Measurements from ENCODE around the gene SYT14. TPM values are rescaled to one million over a fixed set of nuclear protein-coding genes. Genes with fewer than 3 reads are reported as not detected.
"Not testable (repeated sequence)": the region's sequence is repeated elsewhere in the genome, so short reads cannot be mapped to it uniquely, and the experiment has no call there.

The SYT14 gene
- polyA plus RNA-seq (2013) = not detected

DNA sequence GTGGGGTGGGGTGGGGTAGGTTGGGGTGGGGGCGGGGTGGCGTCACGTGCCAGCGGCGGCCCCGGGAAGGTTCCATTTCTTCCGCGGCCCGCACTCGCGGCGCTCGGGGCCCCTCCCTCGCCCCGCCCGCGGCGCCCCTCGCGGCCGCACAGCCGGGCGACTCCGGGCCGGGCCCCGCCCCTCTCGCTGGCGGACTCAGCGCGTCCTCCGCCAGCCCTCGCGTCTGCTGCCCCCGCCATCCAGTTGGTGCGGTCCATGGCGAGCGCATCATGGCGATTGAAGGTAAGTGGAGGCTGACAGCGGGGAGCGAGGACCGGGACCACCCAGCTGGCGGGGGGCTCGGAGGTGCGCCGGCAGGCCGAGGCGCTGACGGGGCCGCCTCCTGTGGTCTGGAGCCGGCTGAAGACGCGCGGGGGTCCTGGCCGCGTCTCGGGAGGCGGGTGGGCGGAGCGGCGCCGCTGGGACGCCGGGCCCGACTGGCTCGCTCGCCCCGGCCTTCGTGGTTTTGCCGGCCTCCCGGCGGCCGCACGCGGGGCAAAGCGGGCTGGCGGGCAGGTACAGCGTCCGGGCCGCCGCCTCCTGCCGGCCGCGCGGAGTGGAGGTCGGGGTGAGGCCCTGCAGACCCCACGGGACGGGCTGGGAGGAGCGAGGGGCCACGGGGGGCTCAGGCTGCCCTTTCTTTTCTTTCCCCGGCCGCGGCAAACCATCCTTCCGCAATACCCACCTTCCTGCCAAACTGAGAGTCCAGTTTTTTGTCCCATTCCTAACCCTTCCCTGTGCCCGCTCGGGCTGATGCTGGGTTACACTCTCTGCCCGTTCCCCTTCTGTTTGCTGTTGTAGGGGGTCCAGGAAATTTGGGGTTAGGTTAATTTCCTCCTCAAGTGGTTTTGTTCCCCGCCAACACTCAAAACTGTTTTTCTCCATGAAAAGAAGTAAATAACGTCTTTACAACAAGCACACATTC, at the start of gene SYT14:
Gene SYT14 (plus strand): TSS at position 222 of the 964 bp plus-strand sequence. CDS start 48 bp downstream, at position 270.
- Histone ChIP-seq H3K9me3 (ENCODE audit: control extremely low read depth in 1 of 5, control insufficient read depth in 4 of 5, insufficient read depth in 2 of 5, low read depth in 1 of 5, low read length in 4 of 5) (peaks cover 0 to 1% (median 0%) of the 10 kb centered on the region in 5 experiments), H3K36me3 (ENCODE audit: control insufficient read depth in 4 of 4, insufficient read depth in 4 of 4, low read length in 3 of 4) (no peaks in the 10 kb centered on the region), H3K4me1 (ENCODE audit: control extremely low read depth in 1 of 4, control insufficient read depth in 4 of 4, insufficient read depth in 4 of 4, low read length in 3 of 4) (peaks cover 0 to 12% (median 8%) of the 10 kb centered on the region in 4 experiments), H3K27me3 (replicated peaks in 2 of 5; ENCODE audit: control insufficient read depth in 4 of 5, insufficient read depth in 5 of 5, low read length in 4 of 5) (peaks cover 11 to 64% (median 26%) of the 10 kb centered on the region in 5 experiments), H3K4me3 (ENCODE audit: control insufficient read depth in 1 of 7, extremely low read depth in 1 of 7, insufficient read depth in 4 of 7, low read depth in 2 of 7, low read length in 6 of 7) (peak within 1 kb of the TSS in 5 of 7 experiments; percentile 19 to 64 (median 39)), H3K27ac (ENCODE audit: insufficient read depth in 1 of 2, low read depth in 1 of 2, low read length in 2 of 2, poor library complexity in 1 of 2, severe bottlenecking in 2 of 2) (no peak within 1 kb of the TSS)
- peak in 2 of 3 donors; percentile 7 to 18 for DNase-seq
- ChIA-PET CTCF (no interaction called here), POLR2A (no interaction called here)
- WGBS (ENCODE audit: insufficient coverage) = 1% methylated on average over 68 of the region's 98 CpGs

DNA sequence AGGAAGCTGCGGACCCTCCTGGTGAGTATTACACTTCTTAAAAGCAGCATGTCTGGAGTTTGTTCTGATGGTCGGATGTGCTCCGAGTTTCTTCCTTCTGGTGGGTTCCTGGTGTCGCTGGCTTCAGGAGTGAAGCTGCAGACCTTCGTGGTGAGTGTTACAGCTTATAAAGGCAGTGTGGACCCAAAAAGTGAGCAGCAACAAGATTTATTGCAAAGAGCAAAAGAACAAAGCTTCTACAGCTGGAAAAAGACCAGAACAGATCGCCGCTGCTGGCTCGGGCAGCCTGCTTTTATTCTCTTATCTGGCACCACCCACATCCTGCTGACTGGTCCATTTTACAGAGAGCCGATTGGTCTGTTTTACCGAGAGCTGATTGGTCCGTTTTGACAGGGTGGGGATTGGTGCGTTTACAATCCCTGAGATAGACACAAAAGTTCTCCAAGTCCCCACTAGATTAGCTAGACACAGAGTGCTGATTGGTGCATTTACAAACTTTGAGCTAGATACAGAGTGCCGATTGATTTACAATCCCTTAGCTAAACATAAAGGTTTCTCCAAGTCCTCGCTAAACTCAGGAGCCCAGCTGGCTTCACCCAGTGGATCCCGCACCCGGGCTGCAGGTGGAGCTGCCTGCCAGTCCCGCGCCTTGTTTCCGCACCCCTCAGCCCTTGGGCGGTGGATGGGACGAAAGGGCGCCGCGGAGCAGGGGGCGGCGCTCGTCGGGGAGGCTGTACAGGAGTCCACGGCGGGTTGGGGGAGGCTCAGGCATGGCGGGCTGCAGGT, 49.5 kb upstream of the SYT14 start:
- CTCF ChIA-PET = interaction anchor here (1.2 kb wide), 1 partner anchor 10 kb away, joined by 3 read pairs; no protein-coding TSS in a partner anchor
- WGBS (ENCODE audit: insufficient coverage) = 95% methylated on average over 25 of the region's 31 CpGs

DNA sequence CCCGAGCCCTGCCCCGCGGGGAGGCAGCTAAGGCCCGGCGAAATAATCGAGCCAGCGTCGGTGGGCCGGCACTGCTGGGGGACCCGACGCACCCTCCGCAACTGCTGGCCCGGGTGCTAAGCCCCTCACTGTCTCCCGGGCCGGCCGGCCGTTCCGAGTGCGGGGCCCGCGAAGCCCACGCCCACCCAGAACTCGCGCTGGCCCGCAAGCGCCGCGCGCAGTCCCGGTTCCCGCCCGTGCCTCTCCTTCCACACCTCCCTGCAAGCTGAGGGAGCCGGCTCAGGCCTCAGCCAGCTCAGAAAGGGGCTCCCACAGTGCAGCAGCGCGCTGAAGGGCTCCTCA, 49.0 kb upstream of the SYT14 start:
- H3K9me3 ChIP-seq (ENCODE audit: control extremely low read depth in 1 of 5, control insufficient read depth in 4 of 5, insufficient read depth in 2 of 5, low read depth in 1 of 5, low read length in 4 of 5) = no peaks in the 10 kb centered on the region
- ChIA-PET POLR2A (interaction anchor here (0.6 kb wide), 1 partner anchor 97 kb away, joined by 3 read pairs; no protein-coding TSS in a partner anchor), CTCF (no interaction called here)
- 94% methylated on average over 33 of the region's 35 CpGs for WGBS (ENCODE audit: insufficient coverage)
- DNase-seq = no peak
- peaks cover 0 to 8% (median 4%) of the 10 kb centered on the region in 5 experiments for H3K27me3 ChIP-seq (replicated peaks in 2 of 5; ENCODE audit: control insufficient read depth in 4 of 5, insufficient read depth in 5 of 5, low read length in 4 of 5)
- no peak overlapping the region for H3K4me3 ChIP-seq (ENCODE audit: control insufficient read depth in 1 of 7, extremely low read depth in 1 of 7, insufficient read depth in 4 of 7, low read depth in 2 of 7, low read length in 6 of 7)
- H3K36me3 ChIP-seq (ENCODE audit: control insufficient read depth in 4 of 4, insufficient read depth in 4 of 4, low read length in 3 of 4) = no peaks in the 10 kb centered on the region
- H3K27ac ChIP-seq (ENCODE audit: insufficient read depth in 1 of 2, low read depth in 1 of 2, low read length in 2 of 2, poor library complexity in 1 of 2, severe bottlenecking in 2 of 2) = no peak overlapping the region
- no peaks in the 10 kb centered on the region for H3K4me1 ChIP-seq (ENCODE audit: control extremely low read depth in 1 of 4, control insufficient read depth in 4 of 4, insufficient read depth in 4 of 4, low read length in 3 of 4)

More for the DNA sequence above, 49.5 kb upstream of the SYT14 start:
- not testable (repeated sequence) for H3K4me3 ChIP-seq (ENCODE audit: control insufficient read depth in 1 of 7, extremely low read depth in 1 of 7, insufficient read depth in 4 of 7, low read depth in 2 of 7, low read length in 6 of 7); H3K36me3 ChIP-seq (ENCODE audit: control insufficient read depth in 4 of 4, insufficient read depth in 4 of 4, low read length in 3 of 4); DNase-seq; H3K9me3 ChIP-seq (ENCODE audit: control extremely low read depth in 1 of 5, control insufficient read depth in 4 of 5, insufficient read depth in 2 of 5, low read depth in 1 of 5, low read length in 4 of 5); H3K27ac ChIP-seq (ENCODE audit: insufficient read depth in 1 of 2, low read depth in 1 of 2, low read length in 2 of 2, poor library complexity in 1 of 2, severe bottlenecking in 2 of 2); H3K4me1 ChIP-seq (ENCODE audit: control extremely low read depth in 1 of 4, control insufficient read depth in 4 of 4, insufficient read depth in 4 of 4, low read length in 3 of 4); H3K27me3 ChIP-seq (replicated peaks in 2 of 5; ENCODE audit: control insufficient read depth in 4 of 5, insufficient read depth in 5 of 5, low read length in 4 of 5)
- POLR2A ChIA-PET = interaction anchor here (0.6 kb wide), 1 partner anchor 98 kb away, joined by 3 read pairs; no protein-coding TSS in a partner anchor

- DNase-seq = no peak
- CTCF ChIA-PET = no interaction called here
- Histone ChIP-seq H3K4me1 (ENCODE audit: control extremely low read depth in 1 of 4, control insufficient read depth in 4 of 4, insufficient read depth in 4 of 4, low read length in 3 of 4) (no peaks in the 10 kb centered on the region), H3K36me3 (ENCODE audit: control insufficient read depth in 4 of 4, insufficient read depth in 4 of 4, low read length in 3 of 4) (no peaks in the 10 kb centered on the region), H3K4me3 (ENCODE audit: control insufficient read depth in 1 of 7, extremely low read depth in 1 of 7, insufficient read depth in 4 of 7, low read depth in 2 of 7, low read length in 6 of 7) (no peak overlapping the region), H3K27ac (ENCODE audit: insufficient read depth in 1 of 2, low read depth in 1 of 2, low read length in 2 of 2, poor library complexity in 1 of 2, severe bottlenecking in 2 of 2) (no peak overlapping the region), H3K27me3 (replicated peaks in 2 of 5; ENCODE audit: control insufficient read depth in 4 of 5, insufficient read depth in 5 of 5, low read length in 4 of 5) (peaks cover 0 to 6% (median 2%) of the 10 kb centered on the region in 5 experiments), H3K9me3 (ENCODE audit: control extremely low read depth in 1 of 5, control insufficient read depth in 4 of 5, insufficient read depth in 2 of 5, low read depth in 1 of 5, low read length in 4 of 5) (no peaks in the 10 kb centered on the region)
- 88% methylated on average over 1 of the region's 3 CpGs for WGBS (ENCODE audit: insufficient coverage)
- POLR2A ChIA-PET = no interaction called here
Measured at GRCh38 chr1:209890641-209891330, 47.2 kb upstream of the SYT14 start.

- Histone ChIP-seq H3K4me1 (ENCODE audit: control extremely low read depth in 1 of 4, control insufficient read depth in 4 of 4, insufficient read depth in 4 of 4, low read length in 3 of 4) (no peaks in the 10 kb centered on the region), H3K36me3 (ENCODE audit: control insufficient read depth in 4 of 4, insufficient read depth in 4 of 4, low read length in 3 of 4) (no peaks in the 10 kb centered on the region), H3K4me3 (ENCODE audit: control insufficient read depth in 1 of 7, extremely low read depth in 1 of 7, insufficient read depth in 4 of 7, low read depth in 2 of 7, low read length in 6 of 7) (no peak overlapping the region), H3K27me3 (replicated peaks in 2 of 5; ENCODE audit: control insufficient read depth in 4 of 5, insufficient read depth in 5 of 5, low read length in 4 of 5) (peaks cover 0 to 16% (median 2%) of the 10 kb centered on the region in 5 experiments), H3K9me3 (ENCODE audit: control extremely low read depth in 1 of 5, control insufficient read depth in 4 of 5, insufficient read depth in 2 of 5, low read depth in 1 of 5, low read length in 4 of 5) (no peaks in the 10 kb centered on the region), H3K27ac (ENCODE audit: insufficient read depth in 1 of 2, low read depth in 1 of 2, low read length in 2 of 2, poor library complexity in 1 of 2, severe bottlenecking in 2 of 2) (no peak overlapping the region)
- POLR2A ChIA-PET = no interaction called here
- CTCF ChIA-PET = interaction anchor here (0.7 kb wide), 1 partner anchor 26 kb away, joined by 3 read pairs; no protein-coding TSS in a partner anchor
- WGBS (ENCODE audit: insufficient coverage) = 95% methylated on average over 6 of the region's 6 CpGs
- no peak for DNase-seq
Measured at GRCh38 chr1:209893751-209894150, 44.3 kb upstream of the SYT14 start.

DNA sequence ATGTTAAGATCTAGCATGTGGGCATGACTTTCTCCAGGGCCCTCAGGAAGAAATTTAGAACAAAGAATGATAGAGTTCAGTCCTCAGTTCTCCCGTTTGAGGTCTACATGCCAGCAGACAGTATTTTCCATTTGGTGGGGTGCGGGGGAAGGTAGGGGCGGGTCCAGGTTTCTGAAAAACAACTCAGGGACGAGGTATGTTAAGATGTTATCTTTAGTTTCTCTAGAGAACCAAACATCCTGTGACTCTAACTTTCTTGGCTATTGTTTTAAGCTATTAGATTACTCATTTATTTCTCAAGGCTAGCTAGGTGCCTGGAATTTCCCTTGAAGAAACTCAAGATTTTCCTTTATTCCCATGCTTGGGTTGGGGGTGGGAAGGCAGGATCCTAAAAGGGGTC, 42.3 kb upstream of the SYT14 start:
- DNase-seq = no peak
- POLR2A ChIA-PET = no interaction called here
- WGBS (ENCODE audit: insufficient coverage) = 83% methylated on average over 1 of the region's 4 CpGs
- H3K27me3 ChIP-seq (replicated peaks in 2 of 5; ENCODE audit: control insufficient read depth in 4 of 5, insufficient read depth in 5 of 5, low read length in 4 of 5) = peaks cover 0 to 16% (median 0%) of the 10 kb centered on the region in 5 experiments
- H3K4me1 ChIP-seq (ENCODE audit: control extremely low read depth in 1 of 4, control insufficient read depth in 4 of 4, insufficient read depth in 4 of 4, low read length in 3 of 4) = no peaks in the 10 kb centered on the region
- no peaks in the 10 kb centered on the region for H3K36me3 ChIP-seq (ENCODE audit: control insufficient read depth in 4 of 4, insufficient read depth in 4 of 4, low read length in 3 of 4)
- H3K4me3 ChIP-seq (ENCODE audit: control insufficient read depth in 1 of 7, extremely low read depth in 1 of 7, insufficient read depth in 4 of 7, low read depth in 2 of 7, low read length in 6 of 7) = no peak overlapping the region
- no peaks in the 10 kb centered on the region for H3K9me3 ChIP-seq (ENCODE audit: control extremely low read depth in 1 of 5, control insufficient read depth in 4 of 5, insufficient read depth in 2 of 5, low read depth in 1 of 5, low read length in 4 of 5)
- H3K27ac ChIP-seq (ENCODE audit: insufficient read depth in 1 of 2, low read depth in 1 of 2, low read length in 2 of 2, poor library complexity in 1 of 2, severe bottlenecking in 2 of 2) = no peak overlapping the region
- CTCF ChIA-PET = no interaction called here
